GM23338 (cell line): Measurements from ENCODE around the gene PPM1J. TPM values are rescaled to one million over a fixed set of nuclear protein-coding genes. Genes with fewer than 3 reads are reported as not detected.

Experiments
- ATAC-seq: fragments of 200-7000 bp; cut with Tn5 transposase; 3 replicates; pipeline ENCODE4 v1.9.1; 2020
- DNase-seq: peaks from one replicate; pipeline ENCODE4 v3.0.0-alpha.2; 2015; ENCODE audit warnings: low spot score
- H2AFZ ChIP-seq: fragments of 200-600 bp; sonication (generic); 2 replicates; pipeline ENCODE4 v1.8.0; 2016; ENCODE audit warnings: antibody characterized with exemption, mild to moderate bottlenecking, moderate library complexity
- H3F3A ChIP-seq: fragments of 200-600 bp; sonication (generic); replicated peaks from 2 replicates; pipeline ENCODE4 v1.8.0; 2017; ENCODE audit warnings: antibody characterized with exemption, mixed run types, low read depth
- H3K27ac ChIP-seq: fragments of 200-600 bp; sonication (generic); 2 replicates; pipeline ENCODE4 v1.6.1; 2016; ENCODE audit warnings: low read depth
- H3K27me3 ChIP-seq: fragments of 200-600 bp; sonication (generic); 2 replicates; pipeline ENCODE4 v1.8.0; 2016; ENCODE audit warnings: mild to moderate bottlenecking, mixed run types, moderate library complexity; ENCODE audit not compliant: insufficient read depth
- H3K36me3 ChIP-seq: fragments of 200-600 bp; sonication (generic); 2 replicates; pipeline ENCODE4 v1.8.0; 2016; ENCODE audit warnings: mild to moderate bottlenecking; ENCODE audit not compliant: insufficient read depth
- H3K4me1 ChIP-seq: fragments of 200-600 bp; sonication (generic); 2 replicates; pipeline ENCODE4 v1.8.0; 2016; ENCODE audit warnings: mild to moderate bottlenecking, moderate library complexity; ENCODE audit not compliant: insufficient read depth
- H3K4me2 ChIP-seq: fragments of 200-600 bp; sonication (generic); 2 replicates; pipeline ENCODE4 v1.7.1; 2017; ENCODE audit warnings: mixed run types
- H3K4me3 ChIP-seq: fragments of 200-600 bp; sonication (generic); 2 replicates; pipeline ENCODE4 v1.6.1; 2016; ENCODE audit warnings: mixed run types
- H3K79me2 ChIP-seq: fragments of 200-600 bp; sonication (generic); replicated peaks from 2 replicates; pipeline ENCODE4 v1.8.0; 2017; ENCODE audit warnings: mild to moderate bottlenecking; ENCODE audit not compliant: insufficient read depth
- H3K9me2 ChIP-seq: fragments of 200-600 bp; sonication (generic); 2 replicates; pipeline ENCODE4 v1.8.0; 2017; ENCODE audit not compliant: insufficient read depth
- H4K20me1 ChIP-seq: fragments of 200-600 bp; sonication (generic); replicated peaks from 2 replicates; pipeline ENCODE4 v1.8.0; 2017; ENCODE audit warnings: mild to moderate bottlenecking; ENCODE audit not compliant: insufficient read depth
- H3K27ac Mint-ChIP-seq: 2 replicates; pipeline ENCODE4 v1.8.0; 2020; ENCODE audit warnings: inconsistent platforms, mild to moderate bottlenecking, moderate library complexity, mixed read lengths
- H3K27me3 Mint-ChIP-seq: 3 replicates; pipeline ENCODE4 v1.8.0; 2022; ENCODE audit warnings: low read depth, mild to moderate bottlenecking, moderate library complexity, mixed read lengths, inconsistent platforms; ENCODE audit not compliant: insufficient read depth, poor library complexity
- H3K36me3 Mint-ChIP-seq: 3 replicates; pipeline ENCODE4 v1.8.0; 2021; ENCODE audit warnings: low read depth, mild to moderate bottlenecking, inconsistent platforms, moderate library complexity, mixed read lengths
- H3K4me1 Mint-ChIP-seq: 3 replicates; pipeline ENCODE4 v1.8.0; 2020; ENCODE audit warnings: mild to moderate bottlenecking, inconsistent platforms, mixed read lengths
- H3K4me3 Mint-ChIP-seq: 3 replicates; pipeline ENCODE4 v1.8.0; 2021; ENCODE audit warnings: moderate library complexity, mild to moderate bottlenecking, inconsistent platforms, mixed read lengths
- H3K9me3 Mint-ChIP-seq: 3 replicates; pipeline ENCODE4 v1.8.0; 2020; ENCODE audit warnings: moderate library complexity, mild to moderate bottlenecking, inconsistent platforms, mixed read lengths
- CREB1 ChIP-seq: fragments of 250-450 bp; sonication (Bioruptor Pico); IDR thresholded peaks from 2 replicates; pipeline ENCODE4 v1.5.0; 2020; ENCODE audit warnings: low read depth, mild to moderate bottlenecking, moderate library complexity
- CTCF ChIP-seq, 2 experiments: fragments of 200-600 bp in 1 of 2; sonication (generic) in 1 of 2; conservative IDR thresholded peaks; 2 replicates each; pipeline versions ENCODE4 v1.5.1 to v1.6.1; 2016 to 2017; ENCODE audit warnings: antibody characterized with exemption in 2 of 2, low read depth in 2 of 2, mild to moderate bottlenecking in 2 of 2, moderate library complexity in 1 of 2
- ETS1 ChIP-seq: IDR thresholded peaks from 2 replicates; pipeline ENCODE4 v1.6.1; 2016; ENCODE audit warnings: antibody characterized with exemption
- EZH2 ChIP-seq: fragments of 200-600 bp; sonication (generic); IDR thresholded peaks from one replicate; pipeline ENCODE4 v1.8.0; 2017; ENCODE audit warnings: antibody characterized with exemption, mild to moderate bottlenecking, low read depth; ENCODE audit not compliant: unreplicated experiment
- POLR2AphosphoS5 ChIP-seq: IDR thresholded peaks from 2 replicates; pipeline ENCODE4 v1.6.1; 2016; ENCODE audit warnings: antibody characterized with exemption, low read depth
- REST ChIP-seq: IDR thresholded peaks from one replicate; pipeline ENCODE4 v1.6.1; 2018; ENCODE audit warnings: antibody characterized with exemption; ENCODE audit not compliant: unreplicated experiment
- STAT1 ChIP-seq: IDR thresholded peaks from one replicate; pipeline ENCODE4 v1.6.1; 2016; ENCODE audit warnings: antibody characterized with exemption; ENCODE audit not compliant: unreplicated experiment
- ZNF462 ChIP-seq: fragments of 250-450 bp; sonication (Bioruptor Pico); IDR thresholded peaks from 2 replicates; pipeline ENCODE4 v1.5.0; 2020; ENCODE audit warnings: mild to moderate bottlenecking, moderate library complexity
- polyA plus RNA-seq: library from polyadenylated mRNA; unstranded; fragments of >200 nt; fragmentation: Nextera tagmentation; extraction: Ambion mirVana; gene quantifications from 2 replicates; pipeline ENCODE4 v1.2.1, GENCODE V29; 2016
- total RNA-seq: library from RNA; depleted of rRNA; stranded (reverse); fragments of >200 nt; shearing (Covaris generic); gene quantifications from 2 replicates; pipeline ENCODE4 v1.2.3, GENCODE V29; 2014

Gene PPM1J
- total and polyA plus RNA-seq, 2 experiments from 2014 or later = 19.0 to 22.4 TPM

GRCh38 chr1:112710159-112710558 is 5.0 kb downstream of the PPM1J start (continued):
- TF ChIP-seq CTCF (conservative IDR thresholded peaks at IDR 0.05; ENCODE audit: low read depth in 2 of 2) = no peak
- TF ChIP-seq POLR2AphosphoS5 = no peak
- no peak for TF ChIP-seq CREB1 (CRISPR knock-in tag)
- TF ChIP-seq STAT1 = no peak
- no peak for TF ChIP-seq ETS1
- TF ChIP-seq REST = no peak

- Histone ChIP-seq H3K79me2 (peaks cover 10% of the 10 kb centered on the region; the same call in 1 of the 2 replicates), H3K27me3 (peaks cover 32% of the 10 kb centered on the region), H3K4me2 (no peak overlapping the region), H3F3A (peaks cover 13% of the 10 kb centered on the region), H4K20me1 (peaks cover 11% of the 10 kb centered on the region; the same call in 1 of the 2 replicates), H3K9me2 (no peaks in the 10 kb centered on the region), H2AFZ (no peak overlapping the region), H3K4me1 (peaks cover 52% of the 10 kb centered on the region), H3K4me3 (no peak overlapping the region), H3K27ac (no peak overlapping the region), H3K36me3 (no peaks in the 10 kb centered on the region; the same call in 1 of the 2 replicates)
- Mint-ChIP-seq H3K27ac (no peak overlapping the region), H3K27me3 (peaks cover 37% of the 10 kb centered on the region), H3K4me3 (no peak overlapping the region), H3K9me3 (no peaks in the 10 kb centered on the region; the same call in 2 of the 3 replicates), H3K4me1 (peaks cover 65% of the 10 kb centered on the region), H3K36me3 (peaks cover 12% of the 10 kb centered on the region; the same call in 2 of the 3 replicates)
- no peak for DNase-seq
- no peak for ATAC-seq
- TF ChIP-seq EZH2 = no peak
- no peak for TF ChIP-seq ZNF462 (CRISPR knock-in tag)
- TF ChIP-seq REST = no peak
These were observed 6.6 kb downstream of the PPM1J start for GRCh38 chr1:112708489-112708888.
